Neural cell (in vitro differentiated cells): ENCODE results near the gene UGCG. TPM values are rescaled to one million over a fixed set of nuclear protein-coding genes. Genes with fewer than 3 reads are reported as not detected.

Source experiments
- H2AFZ ChIP-seq: fragments of 200-600, 300-800 bp; sonication (generic), shearing (Covaris generic); 2 replicates; pipeline ENCODE4 v1.6.0; 2014; ENCODE audit warnings: low read depth, mild to moderate bottlenecking, antibody characterized with exemption, low read length, moderate library complexity
- H3F3A ChIP-seq: fragments of 200-600 bp; shearing (Covaris generic); 2 replicates; pipeline ENCODE4 v1.6.1; 2016; ENCODE audit warnings: mild to moderate bottlenecking, moderate library complexity, mixed read lengths, antibody characterized with exemption, low read length; ENCODE audit not compliant: insufficient read depth, poor library complexity, severe bottlenecking
- H3K27ac ChIP-seq: fragments of 200-600, 300-800 bp; sonication (generic), shearing (Covaris generic); 2 replicates; pipeline ENCODE4 v1.5.1; 2014; ENCODE audit warnings: mild to moderate bottlenecking, low read length, moderate library complexity
- H3K27me3 ChIP-seq: fragments of 300-800, 200-600 bp; sonication (generic), shearing (Covaris generic); 2 replicates; pipeline ENCODE4 v1.6.0; 2014; ENCODE audit warnings: mild to moderate bottlenecking, low read depth, low read length, moderate library complexity; ENCODE audit not compliant: insufficient read depth
- H3K36me3 ChIP-seq: fragments of 300-800, 200-600 bp; sonication (generic), shearing (Covaris generic); 2 replicates; pipeline ENCODE4 v1.5.1; 2014; ENCODE audit warnings: mild to moderate bottlenecking, antibody characterized with exemption, low read length, moderate library complexity; ENCODE audit not compliant: insufficient read depth
- H3K4me2 ChIP-seq: fragments of 300-800, 200-600 bp; sonication (generic), shearing (Covaris generic); 2 replicates; pipeline ENCODE4 v1.6.0; 2014; ENCODE audit warnings: mild to moderate bottlenecking, low read length
- H3K4me3 ChIP-seq: fragments of 300-800, 200-600 bp; sonication (generic), shearing (Covaris generic); 2 replicates; pipeline ENCODE4 v1.5.1; 2014; ENCODE audit warnings: mild to moderate bottlenecking, low read length, moderate library complexity
- H3K79me2 ChIP-seq: fragments of 200-600 bp; shearing (Covaris generic); replicated peaks from 2 replicates; pipeline ENCODE4 v1.6.0; 2014; ENCODE audit warnings: mild to moderate bottlenecking, low read length, moderate library complexity; ENCODE audit not compliant: insufficient read depth
- H3K9ac ChIP-seq: fragments of 300-800, 200-600 bp; sonication (generic), shearing (Covaris generic); 2 replicates; pipeline ENCODE4 v1.6.1; 2016; ENCODE audit warnings: mild to moderate bottlenecking, low read length, mixed read lengths
- H3K9me2 ChIP-seq: fragments of 200-600 bp; shearing (Covaris generic); 2 replicates; pipeline ENCODE4 v1.6.1; 2016; ENCODE audit warnings: mild to moderate bottlenecking, low read length, mixed read lengths; ENCODE audit not compliant: insufficient read depth
- H3K9me3 ChIP-seq: fragments of 200-600, 300-800 bp; sonication (generic), shearing (Covaris generic); 2 replicates; pipeline ENCODE4 v1.6.1; 2016; ENCODE audit warnings: mild to moderate bottlenecking, mixed run types, low read length, moderate library complexity, mixed read lengths
- H4K20me1 ChIP-seq: fragments of 200-600 bp; shearing (Covaris generic); 2 replicates; pipeline ENCODE4 v1.6.1; 2016; ENCODE audit warnings: mild to moderate bottlenecking, mixed run types; ENCODE audit not compliant: insufficient read depth
- EZH2 ChIP-seq: fragments of 200-600, 300-800 bp; shearing (Covaris generic), sonication (generic); IDR thresholded peaks from 2 replicates; pipeline ENCODE4 v1.6.1; 2014; ENCODE audit warnings: antibody characterized with exemption, low read length, borderline replicate concordance, mild to moderate bottlenecking; ENCODE audit not compliant: insufficient read depth, poor library complexity, severe bottlenecking
- POLR2AphosphoS5 ChIP-seq: IDR thresholded peaks from 2 replicates; pipeline ENCODE4 v1.6.1; 2012
- RAD21 ChIP-seq: fragments of 450-650 bp; conservative IDR thresholded peaks from 2 replicates; pipeline ENCODE4 v1.6.1; 2014; ENCODE audit warnings: antibody characterized with exemption, mild to moderate bottlenecking, moderate library complexity
- SMC3 ChIP-seq: fragments of 450-650 bp; conservative IDR thresholded peaks from 2 replicates; pipeline ENCODE4 v1.6.1; 2014; ENCODE audit warnings: antibody characterized with exemption, mild to moderate bottlenecking, moderate library complexity; ENCODE audit not compliant: poor library complexity
- TAF1 ChIP-seq: IDR thresholded peaks from 2 replicates; pipeline ENCODE4 v1.6.1; 2012; ENCODE audit warnings: low read depth
- polyA plus RNA-seq: library from polyadenylated mRNA; depleted of rRNA; stranded (reverse); fragments of >200 nt; gene quantifications from 2 replicates; pipeline ENCODE4 v1.2.3, GENCODE V29; 2014
- TF ChIP-seq, protein P1 (sequence below): IDR thresholded peaks from 2 replicates; pipeline ENCODE4 v1.6.1; 2012; ENCODE audit warnings: borderline replicate concordance
- TF ChIP-seq, protein P2 (sequence below): fragments of 450-650 bp; IDR thresholded peaks from 2 replicates; pipeline ENCODE4 v1.5.1; 2014; ENCODE audit warnings: antibody characterized with exemption, mild to moderate bottlenecking, moderate library complexity; ENCODE audit not compliant: poor library complexity, severe bottlenecking

The UGCG gene
- polyA plus RNA-seq, 1 donor from 2014 or later = 93.6 TPM

DNA sequence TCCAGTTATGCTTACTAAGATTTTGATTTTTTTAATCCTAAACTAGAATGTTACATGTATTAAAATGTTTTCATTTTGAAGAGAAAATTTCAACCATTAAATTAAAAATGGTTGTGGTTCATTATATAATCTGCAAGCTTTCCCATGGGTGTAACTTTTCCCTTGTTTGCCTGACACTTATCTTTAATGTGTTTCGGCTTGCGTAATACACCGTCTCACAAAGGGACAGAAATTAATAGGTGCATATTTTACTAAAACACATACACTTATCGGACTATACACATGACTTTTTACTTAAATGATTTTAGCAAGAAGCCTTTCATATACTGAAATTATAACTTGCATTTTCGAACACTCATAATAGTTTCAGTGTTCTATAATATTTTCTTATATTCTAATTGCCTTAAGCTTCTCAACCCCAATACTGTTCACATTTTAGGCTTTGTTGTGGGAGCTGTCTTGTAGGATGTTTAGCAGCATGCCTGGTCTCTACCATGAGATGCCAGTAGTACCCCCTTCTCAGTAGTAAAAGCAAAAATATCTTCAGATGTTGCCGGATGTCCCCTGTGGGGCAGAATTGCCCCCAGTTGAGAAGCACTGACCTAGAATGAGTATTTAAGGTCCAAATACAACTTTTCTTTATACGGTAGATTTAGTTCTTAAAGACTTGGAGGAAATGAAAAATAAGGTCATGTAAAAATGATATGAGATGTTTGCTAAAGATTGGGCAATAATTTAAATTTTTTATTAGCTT is 28.6 kb downstream of the UGCG start:
- no peaks in the 10 kb centered on the region for H3K9me3 ChIP-seq
- no peak overlapping the region for H3K9ac ChIP-seq
- H3K9me2 ChIP-seq = no peaks in the 10 kb centered on the region
- no peaks in the 10 kb centered on the region for H3K36me3 ChIP-seq
- H3K27ac ChIP-seq = no peak overlapping the region
- no peak overlapping the region for H3K4me3 ChIP-seq
- H3K4me2 ChIP-seq = no peak overlapping the region
- no peaks in the 10 kb centered on the region for H3F3A ChIP-seq
- no peaks in the 10 kb centered on the region for H3K79me2 ChIP-seq
- H4K20me1 ChIP-seq = no peaks in the 10 kb centered on the region
- no peaks in the 10 kb centered on the region for H3K27me3 ChIP-seq
- H2AFZ ChIP-seq = no peak overlapping the region
- TF ChIP-seq EZH2 (no peak), SMC3 (no peak), TAF1 (no peak), POLR2AphosphoS5 (no peak), RAD21 (no peak)
- TF ChIP-seq, protein P1, sequence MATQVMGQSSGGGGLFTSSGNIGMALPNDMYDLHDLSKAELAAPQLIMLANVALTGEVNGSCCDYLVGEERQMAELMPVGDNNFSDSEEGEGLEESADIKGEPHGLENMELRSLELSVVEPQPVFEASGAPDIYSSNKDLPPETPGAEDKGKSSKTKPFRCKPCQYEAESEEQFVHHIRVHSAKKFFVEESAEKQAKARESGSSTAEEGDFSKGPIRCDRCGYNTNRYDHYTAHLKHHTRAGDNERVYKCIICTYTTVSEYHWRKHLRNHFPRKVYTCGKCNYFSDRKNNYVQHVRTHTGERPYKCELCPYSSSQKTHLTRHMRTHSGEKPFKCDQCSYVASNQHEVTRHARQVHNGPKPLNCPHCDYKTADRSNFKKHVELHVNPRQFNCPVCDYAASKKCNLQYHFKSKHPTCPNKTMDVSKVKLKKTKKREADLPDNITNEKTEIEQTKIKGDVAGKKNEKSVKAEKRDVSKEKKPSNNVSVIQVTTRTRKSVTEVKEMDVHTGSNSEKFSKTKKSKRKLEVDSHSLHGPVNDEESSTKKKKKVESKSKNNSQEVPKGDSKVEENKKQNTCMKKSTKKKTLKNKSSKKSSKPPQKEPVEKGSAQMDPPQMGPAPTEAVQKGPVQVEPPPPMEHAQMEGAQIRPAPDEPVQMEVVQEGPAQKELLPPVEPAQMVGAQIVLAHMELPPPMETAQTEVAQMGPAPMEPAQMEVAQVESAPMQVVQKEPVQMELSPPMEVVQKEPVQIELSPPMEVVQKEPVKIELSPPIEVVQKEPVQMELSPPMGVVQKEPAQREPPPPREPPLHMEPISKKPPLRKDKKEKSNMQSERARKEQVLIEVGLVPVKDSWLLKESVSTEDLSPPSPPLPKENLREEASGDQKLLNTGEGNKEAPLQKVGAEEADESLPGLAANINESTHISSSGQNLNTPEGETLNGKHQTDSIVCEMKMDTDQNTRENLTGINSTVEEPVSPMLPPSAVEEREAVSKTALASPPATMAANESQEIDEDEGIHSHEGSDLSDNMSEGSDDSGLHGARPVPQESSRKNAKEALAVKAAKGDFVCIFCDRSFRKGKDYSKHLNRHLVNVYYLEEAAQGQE = no peak
- TF ChIP-seq, protein P2, sequence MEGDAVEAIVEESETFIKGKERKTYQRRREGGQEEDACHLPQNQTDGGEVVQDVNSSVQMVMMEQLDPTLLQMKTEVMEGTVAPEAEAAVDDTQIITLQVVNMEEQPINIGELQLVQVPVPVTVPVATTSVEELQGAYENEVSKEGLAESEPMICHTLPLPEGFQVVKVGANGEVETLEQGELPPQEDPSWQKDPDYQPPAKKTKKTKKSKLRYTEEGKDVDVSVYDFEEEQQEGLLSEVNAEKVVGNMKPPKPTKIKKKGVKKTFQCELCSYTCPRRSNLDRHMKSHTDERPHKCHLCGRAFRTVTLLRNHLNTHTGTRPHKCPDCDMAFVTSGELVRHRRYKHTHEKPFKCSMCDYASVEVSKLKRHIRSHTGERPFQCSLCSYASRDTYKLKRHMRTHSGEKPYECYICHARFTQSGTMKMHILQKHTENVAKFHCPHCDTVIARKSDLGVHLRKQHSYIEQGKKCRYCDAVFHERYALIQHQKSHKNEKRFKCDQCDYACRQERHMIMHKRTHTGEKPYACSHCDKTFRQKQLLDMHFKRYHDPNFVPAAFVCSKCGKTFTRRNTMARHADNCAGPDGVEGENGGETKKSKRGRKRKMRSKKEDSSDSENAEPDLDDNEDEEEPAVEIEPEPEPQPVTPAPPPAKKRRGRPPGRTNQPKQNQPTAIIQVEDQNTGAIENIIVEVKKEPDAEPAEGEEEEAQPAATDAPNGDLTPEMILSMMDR = no peak

GRCh38 chr9:111925784-111926183 is 29.2 kb downstream of the UGCG start:
- H3K4me3 ChIP-seq = no peak overlapping the region
- H2AFZ ChIP-seq = no peak overlapping the region
- H3K4me2 ChIP-seq = no peak overlapping the region
- no peaks in the 10 kb centered on the region for H3K79me2 ChIP-seq
- H3K27ac ChIP-seq = no peak overlapping the region
- no peaks in the 10 kb centered on the region for H3K27me3 ChIP-seq
- no peaks in the 10 kb centered on the region for H3K36me3 ChIP-seq
- H3K9ac ChIP-seq = no peak overlapping the region
- no peaks in the 10 kb centered on the region for H3K9me2 ChIP-seq
- H3K9me3 ChIP-seq = no peaks in the 10 kb centered on the region
- TF ChIP-seq, protein P2 = no peak
- TF ChIP-seq SMC3 = no peak
- H4K20me1 ChIP-seq = no peaks in the 10 kb centered on the region
- H3F3A ChIP-seq = no peaks in the 10 kb centered on the region
